Measurements from ENCODE around the gene KLF3.

KLF3 gene

GRCh38 chr4:38715050-38715449, 51.1 kb downstream of the KLF3 start:
- Histone ChIP-seq H3K9me3 (replicated peaks; ENCODE audit: insufficient read depth, low read length) (no peaks in the 10 kb centered on the region), H3K4me3 (ENCODE audit: low read length) (no peak overlapping the region), H3K36me3 (replicated peaks; ENCODE audit: insufficient read depth, low read length) (no peaks in the 10 kb centered on the region), H3K79me2 (ENCODE audit: low read length) (no peaks in the 10 kb centered on the region), H3K9ac (ENCODE audit: low read length) (no peak overlapping the region), H3K27ac (ENCODE audit: low read length) (no peak overlapping the region), H3K27me3 (replicated peaks; ENCODE audit: insufficient read depth, low read length) (no peaks in the 10 kb centered on the region), H3F3A (ENCODE audit: insufficient read depth, low read length) (no peaks in the 10 kb centered on the region), H3K4me2 (ENCODE audit: low read depth, low read length) (no peak overlapping the region), H3K9me2 (replicated peaks; ENCODE audit: insufficient read depth, low read length) (no peaks in the 10 kb centered on the region), H2AFZ (ENCODE audit: low read length) (no peak overlapping the region), H3K4me1 (ENCODE audit: low read length) (no peaks in the 10 kb centered on the region), H4K20me1 (ENCODE audit: insufficient read depth, low read length) (no peaks in the 10 kb centered on the region)
- TF ChIP-seq EZH2 (optimal IDR thresholded peaks at IDR 0.05; ENCODE audit: low read depth, low read length), result no peak
- TF ChIP-seq CTCF (IDR thresholded peaks at IDR 0.05; ENCODE audit: low read length), result no peak
- no peak for TF ChIP-seq EZH2phosphoT487 (IDR thresholded peaks at IDR 0.05; ENCODE audit: low read length)
- DNase-seq, result no peak

GRCh38 chr4:38716256-38716655, 52.3 kb downstream of the KLF3 start:
- Histone ChIP-seq H3K4me3 (ENCODE audit: low read length) (no peak overlapping the region), H3K9ac (ENCODE audit: low read length) (no peak overlapping the region), H3K9me2 (replicated peaks; ENCODE audit: insufficient read depth, low read length) (no peaks in the 10 kb centered on the region), H3K4me1 (ENCODE audit: low read length) (no peaks in the 10 kb centered on the region), H3K27ac (ENCODE audit: low read length) (no peak overlapping the region), H3F3A (ENCODE audit: insufficient read depth, low read length) (no peaks in the 10 kb centered on the region), H3K79me2 (ENCODE audit: low read length) (no peaks in the 10 kb centered on the region), H2AFZ (ENCODE audit: low read length) (no peak overlapping the region), H4K20me1 (ENCODE audit: insufficient read depth, low read length) (no peaks in the 10 kb centered on the region), H3K27me3 (replicated peaks; ENCODE audit: insufficient read depth, low read length) (no peaks in the 10 kb centered on the region), H3K36me3 (replicated peaks; ENCODE audit: insufficient read depth, low read length) (no peaks in the 10 kb centered on the region), H3K9me3 (replicated peaks; ENCODE audit: insufficient read depth, low read length) (no peaks in the 10 kb centered on the region), H3K4me2 (ENCODE audit: low read depth, low read length) (no peak overlapping the region)
- TF ChIP-seq EZH2phosphoT487 (IDR thresholded peaks at IDR 0.05; ENCODE audit: low read length), result no peak
- no peak for TF ChIP-seq CTCF (IDR thresholded peaks at IDR 0.05; ENCODE audit: low read length)
- no peak for DNase-seq

- H3K27me3 ChIP-seq (replicated peaks; ENCODE audit: insufficient read depth, low read length), result no peaks in the 10 kb centered on the region
- H3K9ac ChIP-seq (ENCODE audit: low read length), result no peak overlapping the region
- H3F3A ChIP-seq (ENCODE audit: insufficient read depth, low read length), result no peaks in the 10 kb centered on the region
- H3K36me3 ChIP-seq (replicated peaks; ENCODE audit: insufficient read depth, low read length), result no peaks in the 10 kb centered on the region
- TF ChIP-seq EZH2 (optimal IDR thresholded peaks at IDR 0.05; ENCODE audit: low read depth, low read length) (no peak), EZH2phosphoT487 (IDR thresholded peaks at IDR 0.05; ENCODE audit: low read length) (no peak), CTCF (IDR thresholded peaks at IDR 0.05; ENCODE audit: low read length) (no peak)
- H3K9me2 ChIP-seq (replicated peaks; ENCODE audit: insufficient read depth, low read length), result no peaks in the 10 kb centered on the region
- H3K4me3 ChIP-seq (ENCODE audit: low read length), result no peak overlapping the region
- H2AFZ ChIP-seq (ENCODE audit: low read length), result no peak overlapping the region
- H4K20me1 ChIP-seq (ENCODE audit: insufficient read depth, low read length), result no peaks in the 10 kb centered on the region
- H3K27ac ChIP-seq (ENCODE audit: low read length), result no peak overlapping the region
- H3K9me3 ChIP-seq (replicated peaks; ENCODE audit: insufficient read depth, low read length), result no peaks in the 10 kb centered on the region
- H3K79me2 ChIP-seq (ENCODE audit: low read length), result no peaks in the 10 kb centered on the region
- H3K4me1 ChIP-seq (ENCODE audit: low read length), result no peaks in the 10 kb centered on the region
- no peak for DNase-seq
- no peak overlapping the region for H3K4me2 ChIP-seq (ENCODE audit: low read depth, low read length)
Measured at GRCh38 chr4:38717604-38718003, 53.6 kb downstream of the KLF3 start.
